Breast epithelium (tissue), 4 donors: Measurements from ENCODE around the gene CCNL2. TPM values are rescaled to one million over a fixed set of nuclear protein-coding genes. Genes with fewer than 3 reads are reported as not detected.
A peak's percentile ranks its signal among the peaks of the same experiment; 100 is the strongest.
"Not testable (repeated sequence)": the region's sequence is repeated elsewhere in the genome, so short reads cannot be mapped to it uniquely, and the experiment has no call there.

ENCODE experiments used
- DNase-seq, 2 donors: peaks; one replicate each; pipeline ENCODE4 v3.0.0-alpha.2; 2019; ENCODE audit warnings: low spot score in 2 of 2
- H3K27ac ChIP-seq, 2 donors: fragments of 200-600 bp; sonication (generic) in 1 of 2; one replicate each; pipeline ENCODE4 v1.5.1; 2016 to 2019; ENCODE audit warnings: mild to moderate bottlenecking in 1 of 2
- H3K27me3 ChIP-seq, 2 donors: fragments of 200-600 bp; sonication (generic) in 1 of 2; one replicate each; pipeline versions ENCODE4 v1.5.1 to v1.6.0; 2017 to 2019; ENCODE audit warnings: control low read depth in 1 of 2, mild to moderate bottlenecking in 1 of 2
- H3K36me3 ChIP-seq: fragments of 200-600 bp; one replicate; pipeline ENCODE4 v1.5.1; 2019
- H3K4me1 ChIP-seq, 2 donors: fragments of 200-600 bp; sonication (generic); one replicate each; pipeline ENCODE4 v1.5.1; 2016 to 2019; ENCODE audit warnings: control low read depth in 1 of 2
- H3K4me3 ChIP-seq, 3 donors: fragments of 200-600 bp; sonication (generic); 1 replicate in 2 of 3; 2 replicates in 1 of 3; pipeline ENCODE4 v1.5.1; 2016 to 2019; ENCODE audit warnings: mild to moderate bottlenecking in 3 of 3, moderate library complexity in 2 of 3
- H3K9me3 ChIP-seq, 2 donors: fragments of 200-600 bp; sonication (generic) in 1 of 2; one replicate each; pipeline ENCODE4 v1.5.1; 2016 to 2019; ENCODE audit warnings: control low read depth in 1 of 2
- CTCF ChIP-seq, 3 donors: fragments of 450-650 bp; IDR thresholded peaks; one replicate each; pipeline ENCODE4 v1.5.1; 2016 to 2017; ENCODE audit warnings: antibody characterized with exemption in 3 of 3, mild to moderate bottlenecking in 3 of 3, moderate library complexity in 3 of 3
- POLR2A ChIP-seq: fragments of 450-650 bp; IDR thresholded peaks from one replicate; pipeline ENCODE4 v1.6.1; 2016; ENCODE audit warnings: antibody characterized with exemption, mild to moderate bottlenecking, moderate library complexity
- POLR2AphosphoS5 ChIP-seq, 3 donors: sonication (generic); formaldehyde crosslinking; IDR thresholded peaks; one replicate each; pipeline ENCODE4 v1.6.1; 2017; ENCODE audit warnings: antibody characterized with exemption in 3 of 3
- intact Hi-C: fragments of 100-400 bp; cut with DNase I; formaldehyde crosslinking; loops from one replicate; pipeline ENCODE4 v1.15.1; 2023; ENCODE audit warnings: low total_unique reads
- total RNA-seq, 3 donors: library from RNA; depleted of rRNA; stranded (reverse); fragments of >200 nt; gene quantifications; one replicate each; pipeline ENCODE4 v1.1.0, GENCODE V29; 2016

The CCNL2 gene
- total RNA-seq, 3 donors from 2014 or later, result 170 to 325 (median 285) TPM

GRCh38 chr1:1418464-1419362 is 19.6 kb upstream of the CCNL2 start:
- Histone ChIP-seq H3K4me1 (peaks cover 4 to 6% of the 10 kb centered on the region in 2 donors), H3K27me3 (no peaks in the 10 kb centered on the region), H3K36me3 (no peaks in the 10 kb centered on the region), H3K4me3 (peak overlapping the region in 2 of 3 donors; percentile 60 to 75), H3K9me3 (no peaks in the 10 kb centered on the region), H3K27ac (peak overlapping the region; percentile 81 to 93)
- intact Hi-C loops, result no loop called here
- no peak for DNase-seq
- TF ChIP-seq POLR2A, result no peak

DNA sequence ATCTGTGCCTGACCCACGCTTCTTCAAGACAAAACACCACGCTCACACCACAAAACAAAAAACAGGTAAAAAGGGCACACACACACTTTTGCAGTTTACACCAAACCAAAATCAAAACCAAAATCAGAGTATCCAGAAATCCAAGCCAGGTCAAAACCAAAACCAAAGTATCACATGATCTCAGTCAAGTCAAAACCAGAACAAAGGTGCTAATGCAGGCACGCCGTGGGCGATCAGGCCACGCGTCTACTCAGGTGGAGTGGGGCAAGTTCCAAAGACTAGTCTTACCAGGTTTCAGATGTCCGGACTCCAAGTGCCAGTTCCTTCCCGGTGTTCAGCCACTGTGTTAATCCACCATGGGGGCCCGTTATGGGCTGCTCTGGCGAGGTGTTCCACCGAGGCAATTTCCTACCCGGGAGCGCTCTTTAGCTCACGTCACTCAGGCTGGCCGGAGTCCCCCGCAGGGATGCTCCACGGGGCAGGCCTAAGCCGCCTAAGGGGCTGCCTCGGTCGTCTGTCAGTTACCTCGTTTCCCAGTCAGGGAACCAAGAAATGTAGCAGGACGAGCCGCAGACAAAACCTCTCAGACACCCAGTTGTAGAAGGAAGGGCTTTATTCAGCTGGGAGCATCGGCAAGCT is 18.8 kb upstream of the CCNL2 start:
- H3K4me1 ChIP-seq, H3K27me3 ChIP-seq, intact Hi-C loops, H3K36me3 ChIP-seq, H3K9me3 ChIP-seq: not testable (repeated sequence)
- peak overlapping the region in 2 of 3 donors; percentile 11 to 38 for H3K4me3 ChIP-seq
- peak in 1 of 3 donors; percentile 65 for TF ChIP-seq POLR2AphosphoS5 (IDR thresholded peaks at IDR 0.05)
- peak in 1 of 2 donors; percentile 83 for DNase-seq
- peak overlapping the region; percentile 81 to 93 for H3K27ac ChIP-seq

DNA sequence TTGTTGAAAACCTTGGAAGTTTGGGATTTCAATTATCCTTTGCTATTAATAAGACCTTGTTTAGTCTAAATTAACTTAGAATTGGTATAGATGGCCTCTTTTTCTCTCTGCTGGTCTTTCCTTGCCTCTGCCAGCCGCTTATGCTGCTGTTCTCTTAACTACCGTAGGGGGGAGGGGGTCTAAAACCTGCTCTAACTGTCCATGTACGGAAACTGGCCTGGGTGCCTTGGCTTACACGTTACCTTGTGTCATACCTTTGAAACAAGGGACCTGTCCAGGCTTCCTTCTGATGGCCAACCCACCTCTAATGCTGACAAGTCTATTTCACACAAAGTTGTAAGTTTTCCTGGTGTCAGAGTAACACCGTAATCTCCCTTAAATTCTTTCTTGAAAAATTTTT is 18.3 kb upstream of the CCNL2 start:
- H3K9me3 ChIP-seq, DNase-seq, H3K27me3 ChIP-seq, intact Hi-C loops, H3K4me1 ChIP-seq, H3K36me3 ChIP-seq: not testable (repeated sequence)
- H3K27ac ChIP-seq, result peak overlapping the region in 1 of 2 donors; percentile 81
- peak overlapping the region in 1 of 3 donors; percentile 11 for H3K4me3 ChIP-seq

- Histone ChIP-seq H3K9me3 (no peaks in the 10 kb centered on the region), H3K36me3 (no peaks in the 10 kb centered on the region), H3K4me1 (peaks cover 2 to 4% of the 10 kb centered on the region in 2 donors), H3K4me3 (no peak overlapping the region), H3K27ac (no peak overlapping the region), H3K27me3 (no peaks in the 10 kb centered on the region)
- no peak for DNase-seq
- no peak for TF ChIP-seq CTCF (IDR thresholded peaks at IDR 0.05)
- no peak for TF ChIP-seq POLR2AphosphoS5 (IDR thresholded peaks at IDR 0.05)
- no peak for TF ChIP-seq POLR2A
- intact Hi-C loops, result no loop called here
Measured at GRCh38 chr1:1415751-1416150, 16.6 kb upstream of the CCNL2 start.

GRCh38 chr1:1412311-1412902 is 13.3 kb upstream of the CCNL2 start:
- DNase-seq, H3K9me3 ChIP-seq, intact Hi-C loops, H3K27ac ChIP-seq, H3K4me3 ChIP-seq, H3K4me1 ChIP-seq, H3K27me3 ChIP-seq, H3K36me3 ChIP-seq: not testable (repeated sequence)

DNA sequence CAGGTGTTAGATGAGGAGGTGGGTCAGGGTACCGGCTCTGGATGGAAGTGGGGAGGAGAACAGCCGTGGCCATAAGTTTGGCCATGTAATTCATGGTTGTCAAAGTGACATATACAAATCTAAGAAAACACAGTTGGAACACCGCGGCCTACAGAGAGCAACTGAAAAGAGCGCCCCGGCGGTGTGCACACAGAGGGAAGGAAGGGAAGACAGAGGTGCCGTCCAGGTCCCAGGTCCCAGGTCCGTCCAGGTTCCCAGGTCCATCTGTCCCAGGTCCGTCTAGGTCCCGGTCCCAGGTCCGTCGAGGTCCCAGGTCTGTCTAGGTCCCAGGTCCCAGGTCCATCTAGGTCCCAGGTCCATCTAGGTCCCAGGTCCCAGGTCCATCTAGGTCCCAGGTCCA is 12.5 kb upstream of the CCNL2 start:
- Histone ChIP-seq H3K27me3 (no peaks in the 10 kb centered on the region), H3K27ac (no peak overlapping the region), H3K36me3 (no peaks in the 10 kb centered on the region), H3K4me1 (no peaks in the 10 kb centered on the region), H3K4me3 (no peak overlapping the region), H3K9me3 (no peaks in the 10 kb centered on the region)
- intact Hi-C loops, result no loop called here
- no peak for DNase-seq
- TF ChIP-seq CTCF (IDR thresholded peaks at IDR 0.05), result no peak
- TF ChIP-seq POLR2AphosphoS5 (IDR thresholded peaks at IDR 0.05), result no peak
- TF ChIP-seq POLR2A, result no peak

DNA sequence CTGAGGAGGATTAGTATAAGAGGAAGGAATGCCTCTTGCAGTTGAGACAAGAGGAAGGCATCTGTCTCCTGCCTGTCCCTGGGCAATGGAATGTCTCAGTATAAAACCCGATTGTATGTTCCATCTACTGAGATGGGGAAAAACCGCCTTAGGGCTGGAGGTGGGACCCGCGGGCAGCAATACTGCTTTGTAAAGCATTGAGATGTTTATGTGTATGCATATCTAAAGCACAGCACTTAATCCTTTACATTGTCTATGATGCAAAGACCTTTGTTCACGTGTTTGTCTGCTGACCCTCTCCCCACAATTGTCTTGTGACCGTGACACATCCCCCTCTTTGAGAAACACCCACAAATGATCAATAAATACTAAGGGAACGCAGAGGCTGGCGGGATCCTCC is 11.1 kb upstream of the CCNL2 start:
- H3K27me3 ChIP-seq, H3K36me3 ChIP-seq, H3K9me3 ChIP-seq, H3K4me3 ChIP-seq, intact Hi-C loops, H3K4me1 ChIP-seq, DNase-seq, H3K27ac ChIP-seq: not testable (repeated sequence)
